Fibroblast of upper back skin (primary cell): ENCODE data around the gene POLR1G.

Experiments used
- DNase-seq: peaks from one replicate; pipeline ENCODE4 v3.0.0-alpha.2; 2013

The POLR1G gene

DNA sequence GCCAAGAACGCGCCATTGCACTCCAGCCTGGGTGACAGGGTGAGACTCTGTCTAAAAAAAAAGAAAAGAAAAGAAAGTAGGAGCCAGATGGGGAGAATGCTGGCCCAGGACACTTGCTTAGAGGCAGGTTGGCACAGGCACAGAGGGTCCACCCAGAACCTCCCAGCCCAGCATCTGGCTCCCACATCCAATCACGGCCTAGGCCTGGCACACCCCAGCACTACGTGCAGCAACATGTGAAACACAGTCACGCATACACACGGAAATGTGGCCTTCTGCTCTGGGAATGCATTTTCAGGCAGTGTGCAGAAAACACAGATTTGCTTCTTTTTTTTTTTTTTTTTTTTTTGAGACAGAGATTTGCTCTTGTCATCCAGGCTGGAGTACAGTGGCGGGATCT, 40.5 kb downstream of the POLR1G start:
- DNase-seq = no peak

DNA sequence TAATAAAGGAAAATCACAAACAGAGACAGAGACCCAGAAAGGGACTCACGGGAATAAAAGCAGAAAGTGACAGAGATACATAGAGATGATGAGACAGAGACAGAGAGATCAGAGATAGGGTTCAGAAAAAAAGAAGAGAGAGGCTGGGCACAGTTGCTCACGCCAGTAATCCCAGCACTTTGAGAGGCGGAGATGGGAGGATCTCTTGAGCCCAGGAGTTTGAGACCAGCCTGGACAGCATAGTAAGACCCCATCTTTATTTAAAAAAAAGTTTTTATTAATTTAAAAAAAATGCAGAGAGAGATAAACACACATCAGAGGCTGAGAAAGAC, 41.9 kb downstream of the POLR1G start:
- no peak for DNase-seq

DNA sequence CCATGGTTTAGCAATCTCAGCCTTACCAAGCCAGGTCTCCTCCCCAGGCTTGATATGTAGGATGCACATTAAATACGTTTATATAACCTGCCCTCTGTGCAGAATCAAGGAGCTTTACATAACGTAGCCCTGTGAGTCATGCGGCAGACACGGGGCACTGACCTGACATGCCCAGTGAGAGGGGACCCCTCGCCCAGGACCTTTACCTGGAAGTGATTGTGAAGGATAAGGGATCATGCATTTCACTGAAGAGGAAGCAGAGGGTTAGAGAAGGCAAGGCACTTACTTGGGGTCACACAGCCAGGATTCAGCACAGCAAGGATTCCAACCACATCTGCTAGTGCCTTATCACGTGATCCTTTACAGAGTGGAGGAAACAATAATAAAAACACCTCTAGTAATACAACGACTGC, 42.4 kb downstream of the POLR1G start:
- no peak for DNase-seq

DNA sequence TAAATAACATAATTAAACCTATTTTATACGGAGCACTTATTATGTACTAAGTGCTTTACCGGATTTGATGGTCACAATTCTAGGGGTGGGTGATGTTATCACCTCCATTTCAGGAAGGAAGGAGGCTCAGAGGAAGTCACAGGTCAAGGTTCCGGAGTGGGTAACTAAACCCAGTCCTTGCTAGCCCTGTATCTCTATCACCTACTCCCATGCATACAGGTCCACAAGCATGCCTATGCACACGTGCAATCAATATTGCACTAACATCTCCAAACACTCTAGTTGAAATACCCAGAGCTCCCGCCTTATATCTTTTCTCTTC, 43.5 kb downstream of the POLR1G start:
- no peak for DNase-seq

DNA sequence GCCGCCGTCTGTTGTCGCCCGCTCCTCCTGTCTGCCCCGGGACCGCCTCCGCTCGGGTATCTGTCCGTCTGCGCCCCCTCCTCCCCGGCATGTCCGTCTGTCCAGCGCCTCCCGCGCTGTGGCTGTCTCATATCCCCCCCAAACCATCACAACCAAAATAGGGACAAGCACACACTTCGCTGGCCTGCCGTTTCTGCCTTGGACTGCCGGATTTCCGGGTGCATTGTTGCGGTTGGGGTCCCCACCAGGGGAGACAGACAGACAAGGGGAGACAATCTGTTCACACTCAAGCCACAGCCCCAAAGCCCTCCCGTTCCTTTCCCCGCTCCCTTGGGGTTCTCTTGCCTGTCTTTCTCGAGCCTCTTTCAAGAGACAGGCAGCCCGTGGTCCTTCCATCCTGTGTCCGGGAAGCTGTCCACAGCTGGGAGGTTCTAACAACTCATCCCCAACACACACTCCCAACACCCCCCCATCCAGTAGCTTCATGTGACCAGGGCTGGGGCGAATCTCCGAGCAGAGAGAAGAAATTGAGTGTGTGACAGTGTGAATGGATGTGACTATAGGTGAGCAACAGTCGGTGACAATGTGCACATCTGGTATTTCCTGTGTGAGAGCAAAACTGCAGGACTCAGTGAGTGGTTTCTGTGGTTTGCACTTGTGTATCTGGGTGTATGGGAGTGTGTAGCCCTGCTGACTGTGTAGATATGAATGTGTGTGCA, 44.8 kb downstream of the POLR1G start:
- peak; percentile 71 for DNase-seq

DNA sequence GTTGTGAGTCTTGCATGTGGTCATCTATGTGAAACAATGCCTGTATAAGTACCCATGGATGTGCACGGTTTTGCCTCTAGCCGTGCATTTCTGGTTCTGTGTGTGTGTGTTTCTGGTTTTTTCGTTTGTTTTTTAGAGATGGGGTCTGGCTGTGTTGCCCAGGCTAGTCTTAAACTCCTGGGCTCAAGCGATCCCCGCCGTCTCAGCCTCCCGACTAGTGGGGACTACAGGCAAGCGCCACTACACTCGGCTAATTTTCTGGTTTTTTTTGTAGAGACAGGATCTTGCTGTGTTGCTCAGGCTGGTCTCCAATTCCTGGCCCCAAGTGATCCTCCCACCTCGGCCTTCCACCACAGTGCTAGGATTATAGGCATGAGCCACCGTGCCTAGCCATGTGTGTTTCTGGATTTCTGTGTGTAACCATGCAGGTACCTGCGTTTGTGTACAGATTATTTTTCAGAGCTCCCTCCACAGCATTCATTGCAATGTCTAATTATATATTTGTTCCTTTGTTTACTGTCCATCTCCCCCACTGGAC, 45.5 kb downstream of the POLR1G start:
- no peak for DNase-seq

DNA sequence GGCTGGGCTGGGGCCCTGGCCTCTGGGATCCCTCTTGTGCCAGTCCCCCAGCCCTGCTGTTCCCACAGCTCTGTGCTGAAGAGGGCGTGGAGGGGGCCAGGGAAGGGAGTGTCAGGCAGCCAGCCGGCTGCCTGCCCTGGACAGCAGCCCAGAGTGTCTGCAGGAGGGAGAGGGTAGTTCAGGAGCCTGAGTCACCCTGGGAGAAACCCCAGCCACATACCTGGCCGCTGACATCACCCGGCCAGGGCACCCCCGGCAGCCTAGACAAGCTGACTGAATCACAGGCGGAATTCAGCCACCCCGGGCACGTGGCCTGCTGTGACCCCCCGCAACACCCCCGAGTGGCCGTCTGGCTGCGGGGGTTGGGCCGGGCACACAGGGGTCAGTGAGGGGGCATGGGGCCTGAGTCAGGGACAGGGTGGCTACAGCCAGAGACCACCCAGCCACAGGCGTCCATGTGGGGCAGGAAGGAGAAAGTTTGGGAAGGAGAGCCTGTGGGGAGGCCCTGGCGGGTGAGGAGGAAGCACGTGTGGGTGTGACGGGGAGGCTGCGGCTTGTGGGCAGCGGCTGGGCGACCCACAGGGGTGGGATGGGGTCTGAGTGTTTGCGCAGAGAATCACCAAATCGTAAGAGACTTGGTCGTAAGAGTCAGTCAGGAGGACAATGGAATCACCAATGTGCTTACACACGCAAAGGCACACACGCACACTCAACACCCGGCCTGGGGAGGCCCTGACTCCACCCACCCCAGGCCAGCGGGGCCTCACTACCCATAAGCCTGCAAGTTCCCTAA, 49.5 kb downstream of the POLR1G start:
- DNase-seq = peak; percentile 99

DNA sequence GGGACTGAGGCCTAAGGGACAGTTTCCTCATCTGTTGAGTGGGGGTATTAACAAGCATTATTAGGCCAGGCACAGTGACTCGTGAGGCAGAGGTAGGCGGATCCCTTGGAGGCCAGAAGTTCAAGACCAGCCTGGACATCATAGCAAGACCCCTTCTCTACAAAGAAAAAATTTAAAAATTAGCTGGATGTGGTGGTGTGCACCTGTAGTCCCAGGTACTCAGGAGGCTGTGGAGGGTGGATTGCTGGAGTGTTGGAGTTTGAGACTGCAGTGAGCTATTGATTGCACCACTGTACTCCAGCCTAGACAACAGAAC, 50.0 kb downstream of the POLR1G start:
- no peak for DNase-seq

DNA sequence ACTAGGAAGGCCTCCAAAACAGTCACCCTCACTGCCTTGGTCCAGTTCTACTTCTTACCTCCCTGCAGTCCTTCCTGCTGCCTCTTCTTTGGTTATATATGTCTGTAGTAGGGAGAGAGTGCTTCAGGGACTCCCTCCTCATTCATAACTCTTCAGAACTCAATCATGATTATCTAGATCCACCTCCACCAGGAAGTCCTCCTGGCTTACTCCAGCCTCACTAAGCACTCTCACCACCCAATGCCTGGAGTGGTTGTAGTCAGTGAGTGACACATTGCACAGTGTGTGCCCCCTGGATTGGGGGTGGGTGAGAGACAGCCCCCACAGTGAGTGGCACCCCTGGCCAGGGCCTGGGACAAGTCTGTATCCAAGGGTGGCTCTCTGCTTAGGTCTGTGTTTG, 51.3 kb downstream of the POLR1G start:
- DNase-seq = no peak
